Body of pancreas (tissue), 4 donors: Measurements from ENCODE around the gene OR2L13. TPM values are rescaled to one million over a fixed set of nuclear protein-coding genes. Genes with fewer than 3 reads are reported as not detected.
A peak's percentile ranks its signal among the peaks of the same experiment; 100 is the strongest.

ENCODE experiments used
- ATAC-seq: fragments of 150-250 bp; one replicate; pipeline ENCODE4 v1.9.1; 2016
- DNase-seq, 4 donors: peaks; one replicate each; pipeline ENCODE4 v3.0.0-alpha.2; 2019
- H3K27ac ChIP-seq, 4 donors: fragments of 200-600 bp; sonication (generic); 1 replicate in 3 of 4; 2 replicates in 1 of 4; pipeline versions ENCODE4 v1.5.1 to v1.6.1; 2016 to 2019; ENCODE audit warnings: mild to moderate bottlenecking in 1 of 4, mixed read lengths in 1 of 4, moderate library complexity in 1 of 4
- H3K27me3 ChIP-seq, 2 donors: fragments of 200-600 bp; sonication (generic); one replicate each; pipeline ENCODE4 v1.6.0; 2016; ENCODE audit warnings: mild to moderate bottlenecking in 1 of 2
- H3K36me3 ChIP-seq, 2 donors: fragments of 200-600 bp; sonication (generic); replicated peaks in 1 of 2; 2 replicates each; pipeline ENCODE4 v1.5.1; 2016; ENCODE audit warnings: low read depth in 2 of 2; ENCODE audit not compliant: insufficient read depth in 1 of 2
- H3K4me1 ChIP-seq: fragments of 200-600 bp; sonication (generic); one replicate; pipeline ENCODE4 v1.6.0; 2016
- H3K4me3 ChIP-seq, 2 donors: fragments of 200-600 bp; sonication (generic); 1 replicate in 1 of 2; 2 replicates in 1 of 2; pipeline ENCODE4 v1.5.1; 2016 to 2019
- H3K9me3 ChIP-seq, 3 donors: fragments of 200-600 bp; sonication (generic); 1 replicate in 2 of 3; 2 replicates in 1 of 3; pipeline ENCODE4 v1.5.1; 2016
- POLR2A ChIP-seq, 3 donors: fragments of 450-650 bp; IDR thresholded peaks; one replicate each; pipeline ENCODE4 v1.6.1; 2016; ENCODE audit warnings: antibody characterized with exemption in 3 of 3, mild to moderate bottlenecking in 2 of 3
- WGBS, 2 donors: methylation state at CpG; one replicate each; pipeline ENCODE4 v1.1.5; 2017; 5-methylcytosine and 5-hydroxymethylcytosine counted together
- intact Hi-C: fragments of 100-400 bp; cut with DNase I; formaldehyde crosslinking; loops from one replicate; pipeline ENCODE4 v1.15.1; 2023
- total RNA-seq, 2 donors: library from RNA; depleted of rRNA; stranded (reverse); fragments of >200 nt; gene quantifications; one replicate each; pipeline ENCODE4 v1.1.0, GENCODE V29; 2016
- TF ChIP-seq, protein P1 (sequence below), 7 experiments: fragments of 450-650 bp in 4 of 7; fragments of 200-600 bp in 3 of 7; sonication (generic) in 3 of 7; IDR thresholded peaks; one replicate each; pipeline ENCODE4 v1.5.1; 2016 to 2019; ENCODE audit warnings: antibody characterized with exemption in 7 of 7

Gene OR2L13
- total RNA-seq, 2 donors from 2014 or later, result not detected

GRCh38 chr1:248102847-248103246 is 7.9 kb downstream of the OR2L13 start:
- ATAC-seq (no peak), DNase-seq (no peak)
- H3K27me3 ChIP-seq, result no peaks in the 10 kb centered on the region
- intact Hi-C loops, result no loop called here
- TF ChIP-seq, protein P1, sequence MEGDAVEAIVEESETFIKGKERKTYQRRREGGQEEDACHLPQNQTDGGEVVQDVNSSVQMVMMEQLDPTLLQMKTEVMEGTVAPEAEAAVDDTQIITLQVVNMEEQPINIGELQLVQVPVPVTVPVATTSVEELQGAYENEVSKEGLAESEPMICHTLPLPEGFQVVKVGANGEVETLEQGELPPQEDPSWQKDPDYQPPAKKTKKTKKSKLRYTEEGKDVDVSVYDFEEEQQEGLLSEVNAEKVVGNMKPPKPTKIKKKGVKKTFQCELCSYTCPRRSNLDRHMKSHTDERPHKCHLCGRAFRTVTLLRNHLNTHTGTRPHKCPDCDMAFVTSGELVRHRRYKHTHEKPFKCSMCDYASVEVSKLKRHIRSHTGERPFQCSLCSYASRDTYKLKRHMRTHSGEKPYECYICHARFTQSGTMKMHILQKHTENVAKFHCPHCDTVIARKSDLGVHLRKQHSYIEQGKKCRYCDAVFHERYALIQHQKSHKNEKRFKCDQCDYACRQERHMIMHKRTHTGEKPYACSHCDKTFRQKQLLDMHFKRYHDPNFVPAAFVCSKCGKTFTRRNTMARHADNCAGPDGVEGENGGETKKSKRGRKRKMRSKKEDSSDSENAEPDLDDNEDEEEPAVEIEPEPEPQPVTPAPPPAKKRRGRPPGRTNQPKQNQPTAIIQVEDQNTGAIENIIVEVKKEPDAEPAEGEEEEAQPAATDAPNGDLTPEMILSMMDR (IDR thresholded peaks at IDR 0.05), result peak in 1 of 7 experiments; percentile 56
- TF ChIP-seq POLR2A (IDR thresholded peaks at IDR 0.05), result no peak
- no peaks in the 10 kb centered on the region for H3K4me1 ChIP-seq
- no peak overlapping the region for H3K27ac ChIP-seq
- H3K4me3 ChIP-seq, result no peak overlapping the region
- no peaks in the 10 kb centered on the region for H3K36me3 ChIP-seq
- no peaks in the 10 kb centered on the region for H3K9me3 ChIP-seq

GRCh38 chr1:248111157-248111556 is 16.2 kb downstream of the OR2L13 start:
- no peak for ATAC-seq

GRCh38 chr1:248114890-248115289 is 19.9 kb downstream of the OR2L13 start:
- no peak overlapping the region for H3K27ac ChIP-seq
- intact Hi-C loops, result no loop called here
- H3K27me3 ChIP-seq, result no peaks in the 10 kb centered on the region
- 58 to 74% methylated on average over 7 of the region's 7 CpGs for WGBS, 2 donors
- DNase-seq (no peak), ATAC-seq (no peak)
- TF ChIP-seq, protein P1 (IDR thresholded peaks at IDR 0.05), result no peak
- no peak for TF ChIP-seq POLR2A (IDR thresholded peaks at IDR 0.05)
- no peaks in the 10 kb centered on the region for H3K4me1 ChIP-seq
- H3K9me3 ChIP-seq, result peaks cover 0 to 20% (median 0%) of the 10 kb centered on the region in 3 donors
- H3K4me3 ChIP-seq, result no peak overlapping the region
- no peaks in the 10 kb centered on the region for H3K36me3 ChIP-seq

More at GRCh38 chr1:248111157-248111556, 16.2 kb downstream of the OR2L13 start:
- no peak for TF ChIP-seq POLR2A (IDR thresholded peaks at IDR 0.05)
- TF ChIP-seq, protein P1 (IDR thresholded peaks at IDR 0.05), result no peak
- 56 to 58% methylated on average over 5 of the region's 5 CpGs for WGBS, 2 donors
- no peak for DNase-seq
- Histone ChIP-seq H3K9me3 (peaks cover 0 to 29% (median 0%) of the 10 kb centered on the region in 3 donors), H3K27me3 (no peaks in the 10 kb centered on the region), H3K4me1 (no peaks in the 10 kb centered on the region), H3K36me3 (no peaks in the 10 kb centered on the region), H3K27ac (no peak overlapping the region), H3K4me3 (no peak overlapping the region)
- intact Hi-C loops, result no loop called here

DNA sequence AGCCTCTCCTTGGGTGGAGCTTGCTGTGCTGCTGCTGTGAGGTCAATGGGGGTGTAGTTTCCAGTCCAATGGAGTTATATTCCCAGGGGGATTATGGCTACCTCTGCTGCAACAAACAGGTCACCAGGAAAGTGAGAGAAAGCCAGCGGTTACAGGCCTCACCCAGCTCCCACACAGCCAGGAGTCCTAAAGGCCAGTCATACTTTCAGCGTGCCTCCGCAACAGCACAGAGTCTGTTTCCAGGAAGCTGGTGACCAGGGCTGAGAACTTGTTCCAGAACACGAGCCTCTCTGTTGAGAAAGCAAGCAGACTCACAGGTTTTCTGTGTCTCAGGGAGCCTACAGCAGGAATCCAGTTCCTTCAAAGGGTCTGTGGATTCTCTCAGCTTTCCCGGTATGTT is 32.7 kb downstream of the OR2L13 start:
- 71 to 73% methylated on average over 3 to 5 of the region's 5 CpGs for WGBS, 2 donors
- TF ChIP-seq, protein P1 (IDR thresholded peaks at IDR 0.05), result no peak
- TF ChIP-seq POLR2A (IDR thresholded peaks at IDR 0.05), result no peak
- DNase-seq (no peak), ATAC-seq (no peak)
- no peaks in the 10 kb centered on the region for H3K9me3 ChIP-seq
- no peaks in the 10 kb centered on the region for H3K36me3 ChIP-seq
- intact Hi-C loops, result no loop called here
- no peaks in the 10 kb centered on the region for H3K27me3 ChIP-seq
- H3K4me1 ChIP-seq, result no peaks in the 10 kb centered on the region
- H3K4me3 ChIP-seq, result no peak overlapping the region
- H3K27ac ChIP-seq, result no peak overlapping the region

DNA sequence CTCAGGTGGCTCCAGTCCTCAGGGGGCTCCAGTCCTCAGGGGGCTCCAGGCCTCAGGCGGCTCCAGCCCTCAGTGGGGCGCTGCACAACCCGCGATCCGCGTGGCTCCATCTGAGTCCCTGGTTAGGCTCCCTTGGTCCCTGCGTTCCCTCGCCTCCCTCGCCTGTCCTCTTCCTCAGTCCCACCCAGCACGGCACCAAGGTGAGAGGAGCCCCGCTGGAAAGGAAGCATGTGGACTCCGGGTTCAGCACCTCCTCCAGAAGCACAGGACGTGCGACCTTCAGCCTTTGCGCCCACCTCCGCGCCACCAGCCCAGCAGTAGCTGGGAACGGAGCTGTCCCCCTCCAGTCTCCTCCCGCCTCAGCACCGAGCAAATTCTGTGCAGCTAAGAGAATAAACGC is 41.8 kb downstream of the OR2L13 start:
- no peaks in the 10 kb centered on the region for H3K27me3 ChIP-seq
- DNase-seq, result no peak
- WGBS, 2 donors, result 57 to 67% methylated on average over 20 to 21 of the region's 21 CpGs
- H3K4me1 ChIP-seq, result no peaks in the 10 kb centered on the region
- H3K27ac ChIP-seq, result no peak overlapping the region
- no peaks in the 10 kb centered on the region for H3K36me3 ChIP-seq
- H3K9me3 ChIP-seq, result no peaks in the 10 kb centered on the region
- H3K4me3 ChIP-seq, result no peak overlapping the region
- no peak for ATAC-seq
- TF ChIP-seq, protein P1 (IDR thresholded peaks at IDR 0.05), result no peak
- TF ChIP-seq POLR2A (IDR thresholded peaks at IDR 0.05), result no peak
- intact Hi-C loops, result no loop called here
